ENCODE results near the gene CSNK1G2. TPM values are rescaled to one million over a fixed set of nuclear protein-coding genes. Genes with fewer than 3 reads are reported as not detected.

CSNK1G2 gene
- total and polyA plus RNA-seq, 2 experiments from 2014 or later = 39.6 to 147 TPM

- Mint-ChIP-seq H3K4me1 (no peaks in the 10 kb centered on the region), H3K36me3 (ENCODE audit: low read depth) (peaks cover 52% of the 10 kb centered on the region), H3K4me3 (no peak overlapping the region), H3K9me3 (peaks cover 6% of the 10 kb centered on the region; the same call in 2 of the 3 replicates), H3K27me3 (ENCODE audit: insufficient read depth, low read depth, poor library complexity) (peaks cover 5% of the 10 kb centered on the region), H3K27ac (no peak overlapping the region)
- Histone ChIP-seq H3K9me2 (ENCODE audit: insufficient read depth) (0 out of 2 replicates have a peak, but pooled peaks cover 4% of the 10 kb centered on the region), H3K36me3 (ENCODE audit: insufficient read depth) (peaks cover 6% of the 10 kb centered on the region; the same call in 1 of the 2 replicates), H3K27ac (ENCODE audit: low read depth) (no peak overlapping the region), H3K4me1 (ENCODE audit: insufficient read depth) (no peaks in the 10 kb centered on the region), H3K4me2 (no peak overlapping the region), H4K20me1 (replicated peaks; ENCODE audit: insufficient read depth) (peaks cover 14% of the 10 kb centered on the region), H3F3A (replicated peaks; ENCODE audit: low read depth) (peaks cover 10% of the 10 kb centered on the region; the same call in 1 of the 2 replicates), H3K79me2 (replicated peaks; ENCODE audit: insufficient read depth) (no peaks in the 10 kb centered on the region), H3K4me3 (no peak overlapping the region), H3K27me3 (ENCODE audit: insufficient read depth) (no peaks in the 10 kb centered on the region), H2AFZ (no peak overlapping the region)
- no peak for DNase-seq (ENCODE audit: low spot score)
- no peak for ATAC-seq
- TF ChIP-seq CREB1 (CRISPR knock-in tag; IDR thresholded peaks at IDR 0.05; ENCODE audit: low read depth) (no peak), STAT1 (IDR thresholded peaks at IDR 0.05; ENCODE audit: unreplicated experiment) (no peak), POLR2AphosphoS5 (IDR thresholded peaks at IDR 0.05; ENCODE audit: low read depth) (no peak), JUNB (IDR thresholded peaks at IDR 0.05; ENCODE audit: unreplicated experiment) (no peak), ZNF331 (CRISPR knock-in tag; IDR thresholded peaks at IDR 0.05; ENCODE audit: low read depth) (no peak), NANOG (IDR thresholded peaks at IDR 0.05; ENCODE audit: borderline replicate concordance) (no peak), CTCF (conservative IDR thresholded peaks at IDR 0.05; ENCODE audit: low read depth in 2 of 2) (no peak), EZH2phosphoT487 (IDR thresholded peaks at IDR 0.05; ENCODE audit: unreplicated experiment) (no peak), REST (IDR thresholded peaks at IDR 0.05; ENCODE audit: unreplicated experiment) (no peak), ZNF462 (CRISPR knock-in tag; IDR thresholded peaks at IDR 0.05) (no peak)
Observed at GRCh38 chr19:1997353-1998233, 56.6 kb downstream of the CSNK1G2 start.

Measured in GM23338 (cell line).